Ascending aorta (tissue), 2 donors: ENCODE measurements around the gene PRTN3. TPM values are rescaled to one million over a fixed set of nuclear protein-coding genes. Genes with fewer than 3 reads are reported as not detected.
"Not testable (repeated sequence)": the region's sequence is repeated elsewhere in the genome, so short reads cannot be mapped to it uniquely, and the experiment has no call there.

ENCODE experiments used
- DNase-seq, 2 donors: peaks; one replicate each; pipeline ENCODE4 v3.0.0-alpha.2; 2019; ENCODE audit warnings: low spot score in 2 of 2
- H3K27ac ChIP-seq, 2 donors: fragments of 200-600 bp; sonication (generic); one replicate each; pipeline ENCODE4 v1.5.1; 2016 to 2017; ENCODE audit warnings: mild to moderate bottlenecking in 1 of 2
- H3K27me3 ChIP-seq: fragments of 200-600 bp; sonication (generic); one replicate; pipeline ENCODE4 v1.5.1; 2017
- H3K36me3 ChIP-seq, 2 donors: fragments of 200-600 bp; sonication (generic); one replicate each; pipeline ENCODE4 v1.5.1; 2016
- H3K4me1 ChIP-seq, 2 donors: fragments of 200-600 bp; sonication (generic); one replicate each; pipeline ENCODE4 v1.5.1; 2016 to 2017; ENCODE audit warnings: mild to moderate bottlenecking in 1 of 2
- H3K4me3 ChIP-seq, 2 donors: fragments of 200-600 bp; sonication (generic); one replicate each; pipeline ENCODE4 v1.5.1; 2016 to 2017; ENCODE audit warnings: mild to moderate bottlenecking in 1 of 2
- H3K9me3 ChIP-seq, 2 donors: fragments of 200-600 bp; sonication (generic); one replicate each; pipeline ENCODE4 v1.5.1; 2016
- CTCF ChIP-seq, 3 experiments: fragments of 200-600 bp in 2 of 3; fragments of 450-650 bp in 1 of 3; sonication (generic) in 2 of 3; IDR thresholded peaks; one replicate each; pipeline ENCODE4 v1.5.1; 2016 to 2019; ENCODE audit warnings: antibody characterized with exemption in 3 of 3, mild to moderate bottlenecking in 1 of 3, moderate library complexity in 1 of 3
- intact Hi-C: fragments of 100-400 bp; cut with DNase I; formaldehyde crosslinking; loops from one replicate; pipeline ENCODE4 v1.15.1; 2023
- total RNA-seq: library from RNA; depleted of rRNA; stranded (reverse); fragments of >200 nt; gene quantifications from one replicate; pipeline ENCODE4 v1.1.0, GENCODE V29; 2016

PRTN3 gene
- total RNA-seq, 1 donor from 2014 or later = not detected

GRCh38 chr19:845707-846521, 5.1 kb downstream of the PRTN3 start:
- no peaks in the 10 kb centered on the region for H3K36me3 ChIP-seq
- H3K9me3 ChIP-seq = no peaks in the 10 kb centered on the region
- no peak overlapping the region for H3K4me3 ChIP-seq
- no peak for TF ChIP-seq CTCF (IDR thresholded peaks at IDR 0.05)
- H3K4me1 ChIP-seq = peaks cover 7 to 10% of the 10 kb centered on the region in 2 donors
- intact Hi-C loops = no loop called here
- H3K27me3 ChIP-seq = peaks cover 32% of the 10 kb centered on the region
- DNase-seq = no peak
- no peak overlapping the region for H3K27ac ChIP-seq

- Histone ChIP-seq H3K9me3 (no peaks in the 10 kb centered on the region), H3K4me1 (peaks cover 4 to 8% of the 10 kb centered on the region in 2 donors), H3K4me3 (no peak overlapping the region), H3K27me3 (peaks cover 42% of the 10 kb centered on the region), H3K36me3 (no peaks in the 10 kb centered on the region), H3K27ac (peak overlapping the region in 1 of 2 donors; percentile 19)
- no peak for TF ChIP-seq CTCF (IDR thresholded peaks at IDR 0.05)
- intact Hi-C loops = no loop called here
- DNase-seq = no peak
Measured at GRCh38 chr19:848386-848921, 7.7 kb downstream of the PRTN3 start.

- H3K36me3 ChIP-seq, H3K4me1 ChIP-seq, H3K27ac ChIP-seq, H3K4me3 ChIP-seq, H3K9me3 ChIP-seq, DNase-seq, intact Hi-C loops: not testable (repeated sequence)
- peaks cover 36% of the 10 kb centered on the region for H3K27me3 ChIP-seq
Measured at GRCh38 chr19:849195-849594, 8.4 kb downstream of the PRTN3 start.

DNA sequence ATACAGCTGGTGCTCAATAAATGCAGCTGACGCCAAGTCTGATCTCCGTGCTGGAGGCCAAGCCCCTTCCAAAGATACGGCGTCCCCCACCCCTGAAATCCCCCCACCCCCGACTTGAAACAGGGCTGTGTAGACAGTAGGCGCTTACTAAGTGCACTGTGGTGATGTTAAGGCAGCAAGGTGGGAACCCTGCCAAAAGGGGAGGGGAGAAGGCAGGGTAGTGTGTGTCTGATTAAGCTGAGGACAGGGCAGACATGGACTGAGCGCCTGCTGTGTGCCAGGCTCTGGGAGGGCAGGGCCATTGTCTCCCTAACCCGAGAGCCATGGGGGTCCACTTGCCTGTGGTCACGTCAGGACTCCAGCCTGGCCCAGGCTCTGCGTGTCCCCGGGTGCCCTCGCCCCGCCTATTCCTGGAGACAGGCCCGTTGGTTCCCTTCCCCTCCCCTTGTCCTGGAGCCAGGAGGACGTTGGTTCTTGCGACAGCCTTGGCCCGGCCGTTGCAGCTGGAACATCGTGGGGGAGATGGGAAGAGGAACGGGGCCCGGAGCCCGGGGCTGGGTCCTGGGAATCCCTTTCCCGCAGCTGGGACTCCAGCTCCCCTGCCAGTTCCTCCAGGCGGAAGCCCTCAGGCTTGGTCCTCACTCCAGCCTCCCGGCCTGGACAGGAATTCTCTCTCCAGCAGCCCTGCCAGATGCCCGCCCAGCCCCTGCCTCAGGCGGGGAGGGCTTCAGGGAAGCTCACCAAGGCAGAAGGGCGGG, 9.6 kb downstream of the PRTN3 start:
- intact Hi-C loops = no loop called here
- H3K4me3 ChIP-seq = peak overlapping the region in 1 of 2 donors; percentile 34
- TF ChIP-seq CTCF (IDR thresholded peaks at IDR 0.05) = no peak
- H3K27me3 ChIP-seq = peaks cover 32% of the 10 kb centered on the region
- no peaks in the 10 kb centered on the region for H3K36me3 ChIP-seq
- peaks cover 0 to 5% of the 10 kb centered on the region in 2 donors for H3K4me1 ChIP-seq
- H3K9me3 ChIP-seq = no peaks in the 10 kb centered on the region
- H3K27ac ChIP-seq = peak overlapping the region; percentile 47 to 49
- peak; percentile 59 to 93 for DNase-seq

- Histone ChIP-seq H3K27ac (peak overlapping the region; percentile 47 to 49), H3K36me3 (no peaks in the 10 kb centered on the region), H3K4me3 (peak overlapping the region in 1 of 2 donors; percentile 34), H3K27me3 (peaks cover 27% of the 10 kb centered on the region), H3K9me3 (no peaks in the 10 kb centered on the region), H3K4me1 (peaks cover 0 to 5% of the 10 kb centered on the region in 2 donors)
- TF ChIP-seq CTCF (IDR thresholded peaks at IDR 0.05) = no peak
- DNase-seq = no peak
- intact Hi-C loops = no loop called here
Measured at GRCh38 chr19:850979-851335, 10.2 kb downstream of the PRTN3 start.
